PC-3 (cell line): ENCODE measurements around the gene TAS2R46.

Source experiments
- EZH2 ChIP-seq: fragments of 300-600 bp; sonication (generic); IDR thresholded peaks from one replicate; pipeline ENCODE4 v1.6.1; 2017; ENCODE audit warnings: antibody characterized with exemption, mild to moderate bottlenecking, low read length; ENCODE audit not compliant: unreplicated experiment
- EZH2phosphoT487 ChIP-seq: fragments of 300-600 bp; sonication (generic); IDR thresholded peaks from 2 replicates; pipeline ENCODE4 v1.6.1; 2018; ENCODE audit warnings: mild to moderate bottlenecking, antibody characterized with exemption, low read length, borderline replicate concordance
- TF ChIP-seq, protein P1 (sequence below): fragments of 300-600 bp; sonication (generic); conservative IDR thresholded peaks from 2 replicates; pipeline ENCODE4 v1.5.1; 2017; ENCODE audit warnings: antibody characterized with exemption, low read depth, mild to moderate bottlenecking, low read length

DNA sequence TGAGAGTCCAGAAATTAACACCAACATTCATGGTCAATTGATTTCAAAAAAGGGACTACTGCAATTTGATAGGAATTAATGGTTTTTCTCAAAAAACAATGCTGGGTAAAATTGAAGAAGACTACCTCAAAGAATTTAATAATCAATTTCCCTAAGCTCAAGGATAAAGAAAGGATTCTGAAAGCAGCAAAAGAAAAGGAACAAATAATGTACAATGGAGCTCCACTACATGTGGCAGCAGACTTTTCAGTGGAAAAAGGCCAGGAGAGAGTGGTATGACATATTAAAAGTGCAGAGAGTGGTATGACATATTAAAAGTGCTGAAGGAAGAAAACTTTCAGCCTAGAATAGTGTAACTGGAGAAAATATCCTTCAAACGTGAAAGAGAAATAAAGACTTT lies 45.6 kb upstream of the TAS2R46 start:
- TF ChIP-seq, protein P1, sequence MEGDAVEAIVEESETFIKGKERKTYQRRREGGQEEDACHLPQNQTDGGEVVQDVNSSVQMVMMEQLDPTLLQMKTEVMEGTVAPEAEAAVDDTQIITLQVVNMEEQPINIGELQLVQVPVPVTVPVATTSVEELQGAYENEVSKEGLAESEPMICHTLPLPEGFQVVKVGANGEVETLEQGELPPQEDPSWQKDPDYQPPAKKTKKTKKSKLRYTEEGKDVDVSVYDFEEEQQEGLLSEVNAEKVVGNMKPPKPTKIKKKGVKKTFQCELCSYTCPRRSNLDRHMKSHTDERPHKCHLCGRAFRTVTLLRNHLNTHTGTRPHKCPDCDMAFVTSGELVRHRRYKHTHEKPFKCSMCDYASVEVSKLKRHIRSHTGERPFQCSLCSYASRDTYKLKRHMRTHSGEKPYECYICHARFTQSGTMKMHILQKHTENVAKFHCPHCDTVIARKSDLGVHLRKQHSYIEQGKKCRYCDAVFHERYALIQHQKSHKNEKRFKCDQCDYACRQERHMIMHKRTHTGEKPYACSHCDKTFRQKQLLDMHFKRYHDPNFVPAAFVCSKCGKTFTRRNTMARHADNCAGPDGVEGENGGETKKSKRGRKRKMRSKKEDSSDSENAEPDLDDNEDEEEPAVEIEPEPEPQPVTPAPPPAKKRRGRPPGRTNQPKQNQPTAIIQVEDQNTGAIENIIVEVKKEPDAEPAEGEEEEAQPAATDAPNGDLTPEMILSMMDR, result no peak
- TF ChIP-seq EZH2phosphoT487, result no peak
- no peak for TF ChIP-seq EZH2
